ENCODE results near the gene CEP164. TPM values are rescaled to one million over a fixed set of nuclear protein-coding genes. Genes with fewer than 3 reads are reported as not detected.

The CEP164 gene
- total and polyA plus RNA-seq, 3 donors from 2014 or later, result 83.3 to 157 (median 111) TPM

DNA sequence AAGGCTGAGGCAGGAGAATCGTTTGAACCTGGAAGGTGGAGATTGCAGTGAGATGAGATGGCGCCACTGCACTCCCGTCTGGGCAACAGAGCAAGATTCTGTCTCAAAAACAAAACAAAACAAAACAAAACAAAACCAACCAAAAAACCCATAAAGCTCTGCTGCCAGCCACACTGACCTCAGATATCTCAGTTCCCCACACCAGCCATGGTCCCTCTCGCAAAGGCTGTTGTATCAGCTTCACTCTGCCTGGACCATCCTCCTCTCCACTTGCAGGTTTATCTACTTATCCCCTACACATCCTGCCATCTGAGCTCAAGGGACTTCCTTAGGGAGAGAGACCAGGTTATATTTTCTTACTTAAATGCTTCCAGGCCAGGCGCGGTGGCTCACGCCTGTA lies 25.4 kb upstream of the CEP164 start:
- DNase-seq, result no peak
- WGBS, 2 donors, result 93 to 99% methylated on average over 6 to 7 of the region's 7 CpGs
- intact Hi-C loops (cut with DNase I; ENCODE audit: low total_unique reads), result no loop called here
- H3K27me3 ChIP-seq, result no peaks in the 10 kb centered on the region
- no peak overlapping the region for H3K4me3 ChIP-seq
- no peaks in the 10 kb centered on the region for H3K9me3 ChIP-seq
- no peaks in the 10 kb centered on the region for H3K36me3 ChIP-seq (ENCODE audit: low read depth, missing control alignments)
- H3K27ac ChIP-seq, result no peak overlapping the region
- TF ChIP-seq POLR2A (IDR thresholded peaks at IDR 0.05), result no peak
- TF ChIP-seq, protein P1, sequence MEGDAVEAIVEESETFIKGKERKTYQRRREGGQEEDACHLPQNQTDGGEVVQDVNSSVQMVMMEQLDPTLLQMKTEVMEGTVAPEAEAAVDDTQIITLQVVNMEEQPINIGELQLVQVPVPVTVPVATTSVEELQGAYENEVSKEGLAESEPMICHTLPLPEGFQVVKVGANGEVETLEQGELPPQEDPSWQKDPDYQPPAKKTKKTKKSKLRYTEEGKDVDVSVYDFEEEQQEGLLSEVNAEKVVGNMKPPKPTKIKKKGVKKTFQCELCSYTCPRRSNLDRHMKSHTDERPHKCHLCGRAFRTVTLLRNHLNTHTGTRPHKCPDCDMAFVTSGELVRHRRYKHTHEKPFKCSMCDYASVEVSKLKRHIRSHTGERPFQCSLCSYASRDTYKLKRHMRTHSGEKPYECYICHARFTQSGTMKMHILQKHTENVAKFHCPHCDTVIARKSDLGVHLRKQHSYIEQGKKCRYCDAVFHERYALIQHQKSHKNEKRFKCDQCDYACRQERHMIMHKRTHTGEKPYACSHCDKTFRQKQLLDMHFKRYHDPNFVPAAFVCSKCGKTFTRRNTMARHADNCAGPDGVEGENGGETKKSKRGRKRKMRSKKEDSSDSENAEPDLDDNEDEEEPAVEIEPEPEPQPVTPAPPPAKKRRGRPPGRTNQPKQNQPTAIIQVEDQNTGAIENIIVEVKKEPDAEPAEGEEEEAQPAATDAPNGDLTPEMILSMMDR (IDR thresholded peaks at IDR 0.05), result no peak
- H3K4me1 ChIP-seq, result peaks cover 20% of the 10 kb centered on the region

DNA sequence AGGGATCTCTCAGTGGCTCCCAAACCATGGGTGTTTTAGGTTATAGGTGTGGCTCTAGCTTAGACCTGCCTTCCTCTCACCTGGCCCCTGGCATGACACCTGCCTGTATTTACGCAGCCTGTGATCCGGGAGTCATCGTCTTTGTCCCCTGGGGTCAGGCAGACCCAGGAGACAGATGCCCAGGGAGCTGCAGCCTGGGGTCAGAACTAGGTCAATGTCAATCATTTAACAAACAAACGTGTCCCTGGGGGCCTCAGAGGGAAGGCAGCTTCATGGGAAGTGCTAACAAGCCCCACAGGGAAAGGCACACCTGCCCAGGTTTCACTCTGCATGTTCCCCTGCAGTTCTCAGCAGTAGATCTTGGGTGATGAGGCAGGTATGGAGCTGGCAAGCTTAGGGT lies 24.6 kb upstream of the CEP164 start:
- intact Hi-C loops (cut with DNase I; ENCODE audit: low total_unique reads), result no loop called here
- 68 to 77% methylated on average over 3 to 4 of the region's 4 CpGs for WGBS, 2 donors
- H3K4me1 ChIP-seq, result peaks cover 20% of the 10 kb centered on the region

DNA sequence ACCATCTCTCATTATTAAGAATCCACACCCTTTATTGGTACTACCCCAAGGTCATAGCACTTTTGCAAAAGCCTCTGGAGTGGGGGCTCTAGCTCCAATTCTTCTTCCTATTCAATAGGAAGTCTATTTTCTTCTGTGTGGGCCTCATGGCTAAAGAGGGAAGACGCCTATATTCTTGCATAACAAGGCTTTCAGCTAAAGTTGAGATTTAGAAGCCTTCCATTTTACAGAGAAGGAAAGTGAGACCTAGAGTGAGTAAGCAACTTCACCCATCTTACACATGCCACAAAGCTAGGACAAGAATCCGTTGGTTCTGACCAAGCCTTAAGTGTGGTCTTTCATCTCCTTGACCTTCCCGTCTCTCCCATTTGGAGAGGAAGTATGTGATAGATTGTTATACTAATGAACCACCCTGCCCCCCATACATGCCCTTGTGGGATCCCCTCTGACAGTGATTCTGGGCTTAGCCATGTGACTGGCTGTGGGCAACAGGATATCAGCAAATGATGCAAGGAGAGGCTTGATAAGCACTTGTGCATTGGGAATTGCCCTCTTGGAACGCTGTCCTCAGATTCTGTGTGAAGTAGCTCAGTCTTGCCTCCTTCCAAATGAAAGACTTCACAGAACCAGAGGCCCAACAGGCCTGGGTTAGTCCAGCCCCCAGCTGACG lies 23.9 kb upstream of the CEP164 start:
- no peak for DNase-seq
- H3K4me1 ChIP-seq, result peaks cover 20% of the 10 kb centered on the region
- H3K9me3 ChIP-seq, result no peaks in the 10 kb centered on the region
- H3K27me3 ChIP-seq, result no peaks in the 10 kb centered on the region
- WGBS, 2 donors, result 82 to 91% methylated on average over 5 of the region's 5 CpGs
- TF ChIP-seq POLR2A (IDR thresholded peaks at IDR 0.05), result no peak
- TF ChIP-seq, protein P1 (IDR thresholded peaks at IDR 0.05), result no peak
- intact Hi-C loops (cut with DNase I; ENCODE audit: low total_unique reads), result no loop called here
- no peaks in the 10 kb centered on the region for H3K36me3 ChIP-seq (ENCODE audit: low read depth, missing control alignments)
- no peak overlapping the region for H3K27ac ChIP-seq
- no peak overlapping the region for H3K4me3 ChIP-seq

More for the DNA sequence above, 24.6 kb upstream of the CEP164 start:
- no peak for DNase-seq
- H3K36me3 ChIP-seq (ENCODE audit: low read depth, missing control alignments), result no peaks in the 10 kb centered on the region
- no peaks in the 10 kb centered on the region for H3K9me3 ChIP-seq
- H3K4me3 ChIP-seq, result no peak overlapping the region
- H3K27ac ChIP-seq, result no peak overlapping the region
- no peaks in the 10 kb centered on the region for H3K27me3 ChIP-seq
- TF ChIP-seq, protein P1 (IDR thresholded peaks at IDR 0.05), result no peak
- no peak for TF ChIP-seq POLR2A (IDR thresholded peaks at IDR 0.05)

DNA sequence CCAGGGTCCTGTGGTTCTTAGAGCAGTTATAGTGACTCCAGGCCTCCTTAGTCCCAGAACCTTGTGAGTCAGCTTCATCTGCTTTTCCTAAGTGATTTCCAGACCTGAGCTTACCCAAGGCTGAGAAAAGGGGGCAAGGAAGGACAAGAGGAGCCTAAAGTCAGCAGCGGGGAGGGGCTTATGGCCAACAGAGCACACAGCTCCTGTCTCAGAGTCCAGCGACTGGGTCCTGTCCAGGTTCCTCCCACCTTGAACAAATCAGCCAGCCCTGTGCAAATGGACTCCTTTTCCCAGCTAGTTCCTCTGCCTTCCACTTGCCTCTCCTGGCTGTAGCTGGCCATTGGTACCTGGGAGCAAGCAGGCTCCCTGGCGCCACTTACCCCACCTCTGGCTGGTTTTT lies 22.5 kb upstream of the CEP164 start:
- 81 to 93% methylated on average over 3 of the region's 3 CpGs for WGBS, 2 donors
- H3K27me3 ChIP-seq, result no peaks in the 10 kb centered on the region
- no peak overlapping the region for H3K4me3 ChIP-seq
- H3K36me3 ChIP-seq (ENCODE audit: low read depth, missing control alignments), result no peaks in the 10 kb centered on the region
- DNase-seq, result no peak
- H3K27ac ChIP-seq, result no peak overlapping the region
- intact Hi-C loops (cut with DNase I; ENCODE audit: low total_unique reads), result no loop called here
- H3K4me1 ChIP-seq, result peaks cover 7% of the 10 kb centered on the region
- TF ChIP-seq, protein P1 (IDR thresholded peaks at IDR 0.05), result no peak
- no peak for TF ChIP-seq POLR2A (IDR thresholded peaks at IDR 0.05)
- H3K9me3 ChIP-seq, result no peaks in the 10 kb centered on the region

DNA sequence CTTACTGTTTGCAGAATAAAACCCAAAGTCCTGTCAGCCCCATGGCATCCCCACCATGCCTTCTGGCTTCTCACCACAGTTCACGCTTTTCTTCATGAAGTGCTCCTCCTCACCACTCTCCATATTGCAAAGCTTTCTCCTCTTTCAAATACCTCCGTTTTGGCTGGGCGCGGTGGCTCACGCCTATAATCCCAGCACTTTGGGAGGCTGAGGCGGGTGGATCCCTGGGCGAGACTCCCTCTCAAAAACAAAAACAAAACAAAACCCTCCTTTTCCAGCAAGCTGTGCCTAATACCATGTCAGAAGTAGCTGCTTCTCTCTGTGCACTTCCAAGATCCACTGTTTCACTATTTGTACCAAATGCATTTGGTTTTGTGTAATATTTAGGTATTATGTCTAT lies 18.3 kb upstream of the CEP164 start:
- Histone ChIP-seq H3K36me3 (ENCODE audit: low read depth, missing control alignments) (no peaks in the 10 kb centered on the region), H3K27me3 (no peaks in the 10 kb centered on the region), H3K4me1 (no peaks in the 10 kb centered on the region), H3K4me3 (no peak overlapping the region), H3K9me3 (no peaks in the 10 kb centered on the region), H3K27ac (no peak overlapping the region)
- DNase-seq, result no peak
- intact Hi-C loops (cut with DNase I; ENCODE audit: low total_unique reads), result no loop called here
- no peak for TF ChIP-seq POLR2A (IDR thresholded peaks at IDR 0.05)
- TF ChIP-seq, protein P1 (IDR thresholded peaks at IDR 0.05), result no peak
- 89 to 95% methylated on average over 7 of the region's 7 CpGs for WGBS, 2 donors
